Stimulated activated memory B cell treated with anti-CD40 and anti-IgM and Interleukin-4, amounts not matched to agents 10 μg/mL and 1 μg/mL and 100 μg/mL, for 72 hours (primary cell): ENCODE measurements around the gene NAPSA.

Source experiments
- ATAC-seq: fragments of 150-1000 bp; cut with Tn5 transposase; 2 replicates; pipeline ENCODE4 v1.10.0; 2021
- H3K27ac Mint-ChIP-seq: one replicate; pipeline ENCODE4 v1.8.0; 2022; ENCODE audit warnings: mild to moderate bottlenecking, mixed read lengths
- H3K27me3 Mint-ChIP-seq: one replicate; pipeline ENCODE4 v1.8.0; 2022; ENCODE audit warnings: mixed read lengths
- H3K36me3 Mint-ChIP-seq: one replicate; pipeline ENCODE4 v1.8.0; 2022; ENCODE audit warnings: mixed read lengths
- H3K4me1 Mint-ChIP-seq: one replicate; pipeline ENCODE4 v1.8.0; 2022; ENCODE audit warnings: mixed read lengths
- H3K4me3 Mint-ChIP-seq: one replicate; pipeline ENCODE4 v1.8.0; 2022; ENCODE audit warnings: mild to moderate bottlenecking, moderate library complexity, mixed read lengths
- H3K9me3 Mint-ChIP-seq: one replicate; pipeline ENCODE4 v1.8.0; 2022; ENCODE audit warnings: mixed read lengths

The NAPSA gene

GRCh38 chr19:50322234-50322633, 43.2 kb downstream of the NAPSA start:
- no peak for ATAC-seq
- H3K4me1 Mint-ChIP-seq, result peaks cover 27% of the 10 kb centered on the region
- no peaks in the 10 kb centered on the region for H3K9me3 Mint-ChIP-seq
- H3K36me3 Mint-ChIP-seq, result peaks cover 76% of the 10 kb centered on the region
- H3K4me3 Mint-ChIP-seq, result no peak overlapping the region
- no peak overlapping the region for H3K27ac Mint-ChIP-seq
- H3K27me3 Mint-ChIP-seq, result peaks cover 8% of the 10 kb centered on the region

GRCh38 chr19:50321831-50322230, 43.6 kb downstream of the NAPSA start:
- no peaks in the 10 kb centered on the region for H3K9me3 Mint-ChIP-seq
- peaks cover 72% of the 10 kb centered on the region for H3K36me3 Mint-ChIP-seq
- ATAC-seq, result no peak
- H3K4me3 Mint-ChIP-seq, result no peak overlapping the region
- no peak overlapping the region for H3K27ac Mint-ChIP-seq
- peaks cover 4% of the 10 kb centered on the region for H3K27me3 Mint-ChIP-seq
- peaks cover 23% of the 10 kb centered on the region for H3K4me1 Mint-ChIP-seq

GRCh38 chr19:50320596-50320995, 44.8 kb downstream of the NAPSA start:
- Mint-ChIP-seq H3K27me3 (peaks cover 10% of the 10 kb centered on the region), H3K4me3 (no peak overlapping the region)

GRCh38 chr19:50320051-50320450, 45.4 kb downstream of the NAPSA start:
- no peak overlapping the region for H3K27ac Mint-ChIP-seq
- peaks cover 76% of the 10 kb centered on the region for H3K36me3 Mint-ChIP-seq
- H3K9me3 Mint-ChIP-seq, result no peaks in the 10 kb centered on the region
- peaks cover 16% of the 10 kb centered on the region for H3K27me3 Mint-ChIP-seq
- ATAC-seq, result no peak
- H3K4me3 Mint-ChIP-seq, result no peak overlapping the region
- H3K4me1 Mint-ChIP-seq, result peaks cover 22% of the 10 kb centered on the region

More at GRCh38 chr19:50320596-50320995, 44.8 kb downstream of the NAPSA start:
- no peaks in the 10 kb centered on the region for H3K9me3 Mint-ChIP-seq
- no peak for ATAC-seq
- H3K27ac Mint-ChIP-seq, result no peak overlapping the region
- peaks cover 20% of the 10 kb centered on the region for H3K4me1 Mint-ChIP-seq
- H3K36me3 Mint-ChIP-seq, result peaks cover 76% of the 10 kb centered on the region

- H3K9me3 Mint-ChIP-seq, result no peaks in the 10 kb centered on the region
- peaks cover 25% of the 10 kb centered on the region for H3K27me3 Mint-ChIP-seq
- ATAC-seq, result no peak
- H3K4me3 Mint-ChIP-seq, result no peak overlapping the region
- H3K36me3 Mint-ChIP-seq, result peaks cover 67% of the 10 kb centered on the region
- H3K4me1 Mint-ChIP-seq, result peaks cover 22% of the 10 kb centered on the region
- no peak overlapping the region for H3K27ac Mint-ChIP-seq
Observed at GRCh38 chr19:50319156-50319555, 46.3 kb downstream of the NAPSA start.

GRCh38 chr19:50318438-50318837, 47.0 kb downstream of the NAPSA start:
- Mint-ChIP-seq H3K36me3 (peaks cover 60% of the 10 kb centered on the region), H3K9me3 (no peaks in the 10 kb centered on the region), H3K27me3 (peaks cover 32% of the 10 kb centered on the region), H3K4me1 (peaks cover 29% of the 10 kb centered on the region), H3K4me3 (no peak overlapping the region), H3K27ac (no peak overlapping the region)
- ATAC-seq, result no peak

- Mint-ChIP-seq H3K27me3 (peaks cover 38% of the 10 kb centered on the region), H3K36me3 (peaks cover 48% of the 10 kb centered on the region)
Observed at GRCh38 chr19:50317115-50317514, 48.3 kb downstream of the NAPSA start.

GRCh38 chr19:50315773-50316448, 49.5 kb downstream of the NAPSA start:
- Mint-ChIP-seq H3K27ac (no peak overlapping the region), H3K9me3 (no peaks in the 10 kb centered on the region), H3K36me3 (peaks cover 36% of the 10 kb centered on the region), H3K27me3 (peaks cover 48% of the 10 kb centered on the region), H3K4me3 (peak overlapping the region; percentile 60), H3K4me1 (peaks cover 34% of the 10 kb centered on the region)
- ATAC-seq, result peak; percentile 71

More at GRCh38 chr19:50317115-50317514, 48.3 kb downstream of the NAPSA start:
- no peaks in the 10 kb centered on the region for H3K9me3 Mint-ChIP-seq
- peaks cover 34% of the 10 kb centered on the region for H3K4me1 Mint-ChIP-seq
- H3K27ac Mint-ChIP-seq, result no peak overlapping the region
- H3K4me3 Mint-ChIP-seq, result no peak overlapping the region
- no peak for ATAC-seq

- H3K27me3 Mint-ChIP-seq, result peaks cover 57% of the 10 kb centered on the region
Observed at GRCh38 chr19:50314724-50315708, 50.4 kb downstream of the NAPSA start.

GRCh38 chr19:50313812-50314536, 51.5 kb downstream of the NAPSA start:
- Mint-ChIP-seq H3K27me3 (peaks cover 67% of the 10 kb centered on the region), H3K9me3 (no peaks in the 10 kb centered on the region), H3K27ac (no peak overlapping the region), H3K4me3 (peak overlapping the region; percentile 18), H3K36me3 (peaks cover 16% of the 10 kb centered on the region), H3K4me1 (peaks cover 39% of the 10 kb centered on the region)
- no peak for ATAC-seq

More at GRCh38 chr19:50314724-50315708, 50.4 kb downstream of the NAPSA start:
- H3K9me3 Mint-ChIP-seq, result no peaks in the 10 kb centered on the region
- no peak for ATAC-seq
- peak overlapping the region; percentile 7 for H3K4me3 Mint-ChIP-seq
- peaks cover 27% of the 10 kb centered on the region for H3K36me3 Mint-ChIP-seq
- no peak overlapping the region for H3K27ac Mint-ChIP-seq
- H3K4me1 Mint-ChIP-seq, result peaks cover 38% of the 10 kb centered on the region

GRCh38 chr19:50312967-50313811, 52.2 kb downstream of the NAPSA start:
- Mint-ChIP-seq H3K4me1 (peaks cover 39% of the 10 kb centered on the region), H3K4me3 (no peak overlapping the region), H3K27me3 (peaks cover 75% of the 10 kb centered on the region), H3K27ac (no peak overlapping the region), H3K36me3 (peaks cover 14% of the 10 kb centered on the region), H3K9me3 (no peaks in the 10 kb centered on the region)
- no peak for ATAC-seq

- no peak overlapping the region for H3K27ac Mint-ChIP-seq
Observed at GRCh38 chr19:50311723-50312635, 53.5 kb downstream of the NAPSA start.

GRCh38 chr19:50310759-50311465, 54.5 kb downstream of the NAPSA start:
- H3K4me1 Mint-ChIP-seq, result peaks cover 33% of the 10 kb centered on the region
- no peaks in the 10 kb centered on the region for H3K36me3 Mint-ChIP-seq
- H3K9me3 Mint-ChIP-seq, result no peaks in the 10 kb centered on the region
- H3K27ac Mint-ChIP-seq, result no peak overlapping the region
- H3K4me3 Mint-ChIP-seq, result no peak overlapping the region
- peaks cover 75% of the 10 kb centered on the region for H3K27me3 Mint-ChIP-seq
- ATAC-seq, result no peak

More at GRCh38 chr19:50311723-50312635, 53.5 kb downstream of the NAPSA start:
- Mint-ChIP-seq H3K27me3 (peaks cover 83% of the 10 kb centered on the region), H3K4me1 (peaks cover 39% of the 10 kb centered on the region), H3K36me3 (peaks cover 4% of the 10 kb centered on the region), H3K9me3 (no peaks in the 10 kb centered on the region), H3K4me3 (no peak overlapping the region)
- ATAC-seq, result no peak
